Stimulated activated CD4-positive, alpha-beta T cell treated with anti-CD3 and anti-CD28 coated beads, Interleukin-12 subunit alpha, Interleukin-12 subunit beta, amount 100 ng/mL, for 48 hours (primary cell): Measurements from ENCODE around the gene WFIKKN1.
"Not testable (repeated sequence)": the region's sequence is repeated elsewhere in the genome, so short reads cannot be mapped to it uniquely, and the experiment has no call there.

Experiments
- DNase-seq, 3 donors: peaks; one replicate each; pipeline ENCODE4 v3.0.0-alpha.2; 2020; ENCODE audit warnings: low read depth in 2 of 3, low spot score in 1 of 3

Gene WFIKKN1

DNA sequence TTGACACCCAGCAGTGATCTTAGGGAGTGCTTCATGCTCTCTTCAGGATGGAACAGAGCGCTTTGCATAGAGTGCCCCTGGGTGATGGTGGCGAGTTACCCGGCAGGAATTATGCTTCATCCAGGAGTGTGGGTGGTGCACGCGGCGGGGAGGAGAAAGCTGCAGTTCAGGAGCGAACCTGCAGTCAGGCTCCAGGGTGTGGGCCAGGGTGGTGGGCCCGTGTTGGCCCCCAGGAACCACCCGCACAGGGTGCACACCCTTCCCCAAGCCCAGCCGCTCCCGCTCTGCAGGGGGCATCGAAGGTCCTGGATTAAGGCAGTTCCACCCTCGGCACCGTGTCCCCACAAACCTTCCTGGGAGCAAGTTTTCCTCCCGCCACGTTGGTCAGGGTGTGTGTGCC is 37.0 kb upstream of the WFIKKN1 start:
- DNase-seq, result no peak

DNA sequence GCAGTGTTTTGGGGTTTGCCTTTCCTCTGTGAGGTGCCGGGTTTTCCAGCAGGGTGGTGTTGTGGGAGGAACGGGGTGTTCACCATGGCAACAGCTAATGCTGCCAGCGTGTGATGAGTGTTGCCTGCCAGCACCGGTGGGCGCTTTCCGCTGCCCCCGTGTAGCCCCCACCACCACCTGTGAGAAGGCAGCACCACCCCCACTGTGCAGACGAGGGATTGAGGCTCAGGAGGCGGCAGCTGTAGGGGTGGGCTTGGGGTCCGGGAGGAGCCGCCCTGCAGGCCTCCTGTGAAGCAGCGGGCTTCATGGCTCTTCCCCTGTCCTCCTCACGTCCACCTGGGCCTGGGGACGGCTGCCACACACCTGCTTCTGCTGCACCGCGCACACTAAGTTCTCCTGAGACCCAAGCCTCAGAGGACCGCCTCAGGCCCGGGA is 35.7 kb upstream of the WFIKKN1 start:
- no peak for DNase-seq

GRCh38 chr16:595942-596735 is 34.6 kb upstream of the WFIKKN1 start:
- no peak for DNase-seq

DNA sequence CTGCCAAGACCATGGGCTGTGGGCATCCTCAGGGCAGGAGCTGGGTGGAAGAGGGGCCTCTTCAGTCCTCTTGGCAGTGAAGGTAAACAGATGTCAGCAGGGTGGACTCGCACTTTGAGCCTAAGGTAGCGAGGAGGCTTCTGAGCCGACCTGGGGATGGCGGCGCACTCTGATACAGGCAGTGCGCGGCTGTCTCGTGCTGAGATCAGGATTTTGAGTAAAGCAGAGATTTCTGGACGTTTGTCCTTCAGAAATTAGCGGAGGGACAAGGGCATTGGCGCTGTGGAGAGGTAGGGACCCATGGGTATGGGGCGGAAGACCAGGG is 34.1 kb upstream of the WFIKKN1 start:
- DNase-seq, result no peak

DNA sequence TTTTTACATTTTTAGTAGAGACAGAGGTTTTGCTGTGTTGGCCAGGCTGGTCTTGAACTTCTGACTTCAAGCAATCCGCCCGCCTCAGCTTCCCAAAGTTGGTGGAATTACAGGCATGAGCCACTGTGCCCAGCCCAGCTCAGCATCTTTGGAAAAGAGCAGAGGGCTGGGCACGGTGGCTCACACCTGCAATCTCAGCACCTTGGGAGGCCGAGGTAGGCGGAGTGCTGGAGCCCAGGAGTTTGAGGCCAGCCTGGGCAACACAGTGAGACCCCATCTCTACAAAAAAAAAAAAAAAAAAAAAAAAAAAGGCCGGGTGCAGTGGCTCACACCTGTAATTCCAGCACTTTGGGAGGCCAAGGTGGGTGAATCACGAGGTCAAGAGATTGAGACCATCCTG is 33.1 kb upstream of the WFIKKN1 start:
- not testable (repeated sequence) for DNase-seq

- no peak for DNase-seq
Measured at GRCh38 chr16:598823-599739, 31.7 kb upstream of the WFIKKN1 start.

DNA sequence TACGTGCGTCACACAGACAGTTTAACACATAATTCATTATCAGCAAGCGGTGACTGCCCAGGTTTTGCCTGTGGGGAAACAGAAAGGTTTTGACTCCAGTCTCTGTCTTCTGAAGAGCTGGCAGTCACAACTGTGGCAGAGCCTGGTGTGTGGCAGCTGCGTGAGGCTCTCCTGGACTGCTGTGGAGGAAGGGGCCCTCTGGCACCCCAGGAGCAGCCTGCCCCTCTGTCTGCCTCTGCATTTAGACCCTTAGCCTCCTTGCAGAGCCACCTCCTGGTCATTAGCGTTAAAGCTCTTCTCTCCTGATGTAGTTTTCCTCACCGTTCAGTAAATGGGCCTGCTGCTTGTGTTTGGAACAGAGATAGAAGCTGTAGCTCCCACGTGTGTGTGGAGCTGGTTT is 30.0 kb upstream of the WFIKKN1 start:
- DNase-seq, result no peak

- no peak for DNase-seq
Measured at GRCh38 chr16:603933-604332, 26.9 kb upstream of the WFIKKN1 start.

DNA sequence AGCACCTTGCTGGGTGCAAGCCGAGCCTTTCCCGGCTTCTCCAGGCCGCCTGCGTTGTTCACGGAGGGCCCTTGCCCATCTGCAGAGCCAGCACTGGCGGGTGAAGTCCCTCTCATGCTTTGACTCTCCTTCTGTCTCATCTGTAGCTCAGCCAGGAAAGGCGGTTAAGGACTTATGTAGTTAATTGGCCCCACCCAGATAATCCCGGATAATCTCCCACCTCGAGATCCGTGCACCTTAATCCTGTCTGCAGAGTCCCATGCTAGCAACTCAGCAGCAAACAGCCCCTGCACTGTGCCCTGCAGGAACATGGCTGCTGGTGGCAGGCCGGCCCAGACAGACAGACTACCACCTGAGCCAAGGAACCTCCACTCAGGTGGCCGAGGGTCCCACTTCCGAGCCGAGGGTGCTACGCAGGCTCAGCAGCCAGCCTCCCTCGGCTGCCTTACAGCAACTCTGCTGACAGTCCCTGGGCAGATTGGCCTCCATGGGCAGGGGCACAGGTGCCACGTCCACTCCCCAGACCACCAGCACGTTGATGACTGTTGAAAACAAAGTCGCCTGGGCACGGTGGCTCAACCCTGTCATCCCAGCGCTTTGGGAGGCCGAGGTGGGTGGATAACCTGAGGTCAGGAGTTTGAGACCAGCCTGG is 24.0 kb upstream of the WFIKKN1 start:
- DNase-seq, result no peak

- peak in 2 of 3 donors; percentile 36 to 57 for DNase-seq
Measured at GRCh38 chr16:608019-608418, 22.8 kb upstream of the WFIKKN1 start.

DNA sequence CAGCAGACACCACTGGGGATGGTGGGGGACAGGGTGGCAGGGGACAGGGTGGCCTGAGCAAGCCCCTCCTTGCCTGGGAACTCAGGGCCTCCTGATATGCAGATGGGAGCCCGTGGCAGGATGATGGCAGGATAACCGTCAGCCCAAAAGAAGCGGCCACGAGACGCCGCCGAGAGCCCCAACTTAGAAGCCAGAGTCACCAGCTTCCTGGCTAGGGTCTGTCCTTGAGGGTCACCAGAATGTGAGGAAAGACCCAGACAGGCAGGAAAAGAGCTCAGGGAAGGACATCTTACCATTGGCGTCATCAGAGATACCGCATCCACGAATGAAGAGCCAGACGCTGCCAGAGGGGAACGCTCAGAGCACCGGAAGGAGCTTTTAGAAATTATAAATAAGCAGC is 21.5 kb upstream of the WFIKKN1 start:
- no peak for DNase-seq

DNA sequence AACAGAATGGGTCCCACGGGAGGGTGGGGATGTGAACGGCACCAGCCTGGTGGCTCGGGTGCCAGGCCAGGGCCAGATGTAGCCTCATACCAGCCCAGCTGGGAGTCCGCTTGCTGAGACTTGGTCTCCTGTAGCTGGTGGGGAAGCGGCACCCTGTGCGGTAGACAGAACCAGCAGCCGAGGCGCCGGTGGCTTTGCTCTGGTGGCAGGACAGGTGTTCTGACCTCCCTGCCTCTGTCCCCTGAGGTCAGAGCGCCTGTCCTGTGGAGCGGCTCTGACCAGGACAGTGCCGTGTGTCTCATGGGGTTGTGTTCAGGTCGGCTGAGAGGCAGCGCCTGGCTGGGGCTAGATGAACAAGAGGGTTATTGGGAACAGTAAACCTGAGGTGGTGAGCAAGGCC is 20.8 kb upstream of the WFIKKN1 start:
- DNase-seq, result no peak

DNA sequence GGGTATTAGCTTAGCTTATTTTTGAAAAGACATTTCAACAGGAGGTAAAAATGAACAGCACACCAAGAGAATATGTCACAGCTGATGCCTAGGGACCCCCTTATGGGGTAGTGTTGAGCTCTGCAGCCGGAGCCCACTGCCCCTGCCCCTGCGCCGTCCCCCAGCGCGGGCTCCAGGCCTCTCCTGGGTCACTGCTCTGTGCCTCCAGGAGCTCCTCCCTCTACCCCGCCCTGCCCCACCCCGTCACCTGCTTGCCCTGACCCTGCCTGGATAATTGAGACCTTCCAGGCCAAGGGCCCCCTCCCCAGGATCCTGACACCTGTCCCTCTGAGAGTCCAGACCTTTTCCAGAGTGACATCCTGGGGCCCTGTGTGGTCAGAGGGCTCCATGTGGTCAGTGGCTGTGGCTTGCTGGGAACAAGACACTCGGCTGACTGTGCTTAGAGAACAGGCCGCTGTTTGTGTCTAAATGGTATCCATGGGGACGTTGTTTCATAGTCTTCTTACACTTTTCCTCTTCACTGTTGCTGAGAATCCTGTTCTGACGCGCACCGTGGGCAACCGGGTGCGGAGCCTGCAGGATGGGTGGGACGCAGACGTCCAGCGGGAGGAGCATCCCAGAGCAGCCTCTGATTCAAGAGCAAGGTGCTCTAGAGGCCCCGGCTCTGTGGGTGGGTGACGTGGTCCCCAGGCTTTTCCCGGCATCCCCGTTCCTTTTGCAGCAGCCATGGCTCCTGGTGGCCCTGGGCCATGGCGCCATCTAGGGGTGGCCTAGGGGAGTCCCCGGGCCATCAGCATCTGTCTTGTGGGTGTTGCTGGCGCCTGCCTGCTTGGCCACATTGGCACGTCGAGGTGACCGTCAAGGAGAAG is 20.0 kb upstream of the WFIKKN1 start:
- peak; percentile 36 to 58 (median 56) for DNase-seq

DNA sequence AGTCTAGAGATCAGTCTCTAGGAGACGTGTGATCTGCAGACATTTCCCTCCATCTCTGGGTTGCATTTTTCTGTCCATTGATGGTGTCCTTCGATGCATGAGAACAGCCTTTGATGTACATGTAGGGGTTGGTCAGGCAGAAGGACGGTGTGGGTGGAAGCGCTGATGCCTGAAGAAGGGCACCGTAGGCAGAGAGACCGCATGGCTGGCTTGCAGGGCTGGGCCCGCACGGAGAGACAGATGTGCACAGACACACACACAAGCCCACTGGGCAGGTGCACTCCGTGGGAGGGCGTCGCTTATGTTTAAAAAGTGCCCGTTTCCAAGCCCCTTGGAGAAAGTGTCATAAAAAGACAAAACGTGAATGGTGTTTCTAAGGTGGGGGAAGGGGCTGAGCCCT is 15.7 kb upstream of the WFIKKN1 start:
- no peak for DNase-seq

- DNase-seq, result no peak
Measured at GRCh38 chr16:616733-617586, 13.8 kb upstream of the WFIKKN1 start.

DNA sequence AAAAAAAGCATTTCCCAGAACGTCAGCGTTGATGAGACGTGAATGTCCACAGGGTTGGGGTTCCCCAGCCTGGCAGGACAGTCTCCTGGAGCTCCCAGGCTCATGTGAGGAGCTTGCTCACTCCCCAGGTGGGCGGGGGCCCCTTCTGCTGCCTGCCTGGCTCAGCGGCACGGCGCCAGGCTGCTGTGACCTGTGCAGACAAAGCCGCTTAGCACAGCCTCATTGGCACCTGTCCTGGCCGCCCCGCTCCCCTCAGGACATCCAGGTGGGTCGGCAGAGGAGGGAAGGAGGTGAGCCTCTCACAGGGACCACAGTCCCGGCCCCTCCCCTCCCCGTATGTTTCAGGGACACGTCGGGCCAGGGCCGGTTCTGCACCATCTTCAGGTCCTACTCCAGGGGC is 12.9 kb upstream of the WFIKKN1 start:
- no peak for DNase-seq

- DNase-seq, result no peak
Measured at GRCh38 chr16:619476-620100, 11.2 kb upstream of the WFIKKN1 start.

- DNase-seq, result no peak
Measured at GRCh38 chr16:620700-621525, 9.9 kb upstream of the WFIKKN1 start.
